Uterus (tissue), 4 donors: ENCODE measurements around the gene FBXL19. TPM values are rescaled to one million over a fixed set of nuclear protein-coding genes. Genes with fewer than 3 reads are reported as not detected.

Experiments
- DNase-seq, 2 donors: peaks; one replicate each; pipeline ENCODE4 v3.0.0-alpha.2; 2019 to 2020
- H3K27ac ChIP-seq, 2 donors: fragments of 200-600 bp; sonication (generic); 1 replicate in 1 of 2; 2 replicates in 1 of 2; pipeline ENCODE4 v1.5.1; 2016 to 2018
- H3K27me3 ChIP-seq, 2 donors: fragments of 200-600 bp; sonication (generic); one replicate each; pipeline ENCODE4 v1.5.1; 2018 to 2019; ENCODE audit warnings: control low read depth in 1 of 2
- H3K36me3 ChIP-seq, 2 donors: fragments of 200-600 bp; sonication (generic); one replicate each; pipeline ENCODE4 v1.5.1; 2019; ENCODE audit warnings: control low read depth in 1 of 2
- H3K4me1 ChIP-seq, 2 donors: fragments of 200-600 bp; sonication (generic); one replicate each; pipeline ENCODE4 v1.5.1; 2018 to 2019; ENCODE audit warnings: control low read depth in 1 of 2
- H3K4me3 ChIP-seq, 2 donors: fragments of 200-600 bp; sonication (generic); 1 replicate in 1 of 2; 2 replicates in 1 of 2; pipeline ENCODE4 v1.5.1; 2018 to 2019; ENCODE audit warnings: mild to moderate bottlenecking in 1 of 2
- H3K9me3 ChIP-seq, 2 donors: fragments of 200-600 bp; sonication (generic); one replicate each; pipeline ENCODE4 v1.5.1; 2019; ENCODE audit warnings: control low read depth in 1 of 2
- CTCF ChIP-seq, 4 experiments: fragments of 200-600 bp in 2 of 4; fragments of 450-650 bp in 2 of 4; sonication (generic) in 2 of 4; IDR thresholded peaks; one replicate each; pipeline ENCODE4 v1.5.1; 2016 to 2019; ENCODE audit warnings: antibody characterized with exemption in 4 of 4, mild to moderate bottlenecking in 2 of 4, moderate library complexity in 1 of 4
- POLR2A ChIP-seq, 2 donors: fragments of 450-650 bp; IDR thresholded peaks; one replicate each; pipeline ENCODE4 v1.6.1; 2016; ENCODE audit warnings: antibody characterized with exemption in 2 of 2, mild to moderate bottlenecking in 1 of 2, moderate library complexity in 1 of 2
- intact Hi-C: fragments of 100-400 bp; cut with DNase I; formaldehyde crosslinking; loops from one replicate; pipeline ENCODE4 v1.15.1; 2023; ENCODE audit warnings: low total_unique reads
- total RNA-seq, 4 donors: library from RNA; depleted of rRNA in 3 of 4; stranded (reverse); fragments of >200 nt in 3 of 4; gene quantifications; one replicate each; pipeline versions ENCODE4 v1.1.0 to v1.2.4, GENCODE V29; 2014 to 2023
- donor health status: DM: yes; HTN: yes; CAD: no.

The FBXL19 gene
- total RNA-seq, 4 donors from 2014 or later: 3.8 to 25.4 (median 19.0) TPM

GRCh38 chr16:30918614-30919013, 4.8 kb upstream of the FBXL19 start:
- H3K9me3 ChIP-seq: no peaks in the 10 kb centered on the region
- H3K4me3 ChIP-seq: no peak overlapping the region
- no peaks in the 10 kb centered on the region for H3K27me3 ChIP-seq
- DNase-seq: no peak
- H3K36me3 ChIP-seq: no peaks in the 10 kb centered on the region
- H3K4me1 ChIP-seq: no peaks in the 10 kb centered on the region
- intact Hi-C loops: loop anchor here (5.0 kb wide), 1 partner anchor 71 kb away; no protein-coding TSS in a partner anchor
- no peak overlapping the region for H3K27ac ChIP-seq
- TF ChIP-seq CTCF (IDR thresholded peaks at IDR 0.05) (no peak), POLR2A (IDR thresholded peaks at IDR 0.05) (no peak)

GRCh38 chr16:30920891-30921290, 2.5 kb upstream of the FBXL19 start:
- TF ChIP-seq POLR2A (IDR thresholded peaks at IDR 0.05): no peak
- TF ChIP-seq CTCF (IDR thresholded peaks at IDR 0.05): no peak
- H3K9me3 ChIP-seq: no peaks in the 10 kb centered on the region
- H3K27ac ChIP-seq: peak overlapping the region; percentile 75 to 80
- intact Hi-C loops: no loop called here
- no peaks in the 10 kb centered on the region for H3K27me3 ChIP-seq
- no peak for DNase-seq
- H3K4me3 ChIP-seq: no peak overlapping the region
- no peaks in the 10 kb centered on the region for H3K36me3 ChIP-seq
- H3K4me1 ChIP-seq: peaks cover 0 to 8% of the 10 kb centered on the region in 2 donors

- no peaks in the 10 kb centered on the region for H3K27me3 ChIP-seq
- no peaks in the 10 kb centered on the region for H3K9me3 ChIP-seq
- intact Hi-C loops: no loop called here
- no peaks in the 10 kb centered on the region for H3K36me3 ChIP-seq
- peak overlapping the region; percentile 36 to 44 for H3K4me3 ChIP-seq
- TF ChIP-seq CTCF (IDR thresholded peaks at IDR 0.05) (no peak), POLR2A (IDR thresholded peaks at IDR 0.05) (no peak)
- peaks cover 0 to 8% of the 10 kb centered on the region in 2 donors for H3K4me1 ChIP-seq
- DNase-seq: no peak
- peak overlapping the region; percentile 75 to 80 for H3K27ac ChIP-seq
Measured at GRCh38 chr16:30921459-30921747, 2.0 kb upstream of the FBXL19 start.

GRCh38 chr16:30921748-30922419, 1.5 kb upstream of the FBXL19 start:
- TF ChIP-seq CTCF (IDR thresholded peaks at IDR 0.05) (peak; percentile 82 to 95 (median 92)), POLR2A (IDR thresholded peaks at IDR 0.05) (peak in 1 of 2 donors; percentile 18)
- intact Hi-C loops: no loop called here
- DNase-seq: peak; percentile 92
- Histone ChIP-seq H3K4me1 (peaks cover 0 to 8% of the 10 kb centered on the region in 2 donors), H3K9me3 (no peaks in the 10 kb centered on the region), H3K4me3 (peak overlapping the region; percentile 36 to 44), H3K36me3 (no peaks in the 10 kb centered on the region), H3K27ac (peak overlapping the region; percentile 75 to 80), H3K27me3 (no peaks in the 10 kb centered on the region)

- H3K27ac ChIP-seq: peak overlapping the region; percentile 94 to 97
- H3K4me1 ChIP-seq: peaks cover 0 to 8% of the 10 kb centered on the region in 2 donors
- H3K9me3 ChIP-seq: no peaks in the 10 kb centered on the region
- peak in 1 of 2 donors; percentile 13 for TF ChIP-seq POLR2A (IDR thresholded peaks at IDR 0.05)
- TF ChIP-seq CTCF (IDR thresholded peaks at IDR 0.05): peak in 1 of 4 experiments; percentile 12
- peak overlapping the region; percentile 66 to 90 for H3K4me3 ChIP-seq
- intact Hi-C loops: no loop called here
- H3K27me3 ChIP-seq: no peaks in the 10 kb centered on the region
- DNase-seq: peak; percentile 100
- no peaks in the 10 kb centered on the region for H3K36me3 ChIP-seq
Measured at GRCh38 chr16:30922420-30922959, 882 bp upstream of the FBXL19 start.
